Measurements from ENCODE around the gene IL2RA. TPM values are rescaled to one million over a fixed set of nuclear protein-coding genes. Genes with fewer than 3 reads are reported as not detected.
"Not testable (repeated sequence)": the region's sequence is repeated elsewhere in the genome, so short reads cannot be mapped to it uniquely, and the experiment has no call there.

The IL2RA gene
- total RNA-seq, 1 experiment from 2014 or later = not detected

GRCh38 chr10:5985029-5985428 is 77.1 kb downstream of the IL2RA start:
- DNase-seq (ENCODE audit: low spot score) = no peak

GRCh38 chr10:5983774-5984173 is 78.4 kb downstream of the IL2RA start:
- DNase-seq (ENCODE audit: low spot score) = no peak

- DNase-seq (ENCODE audit: low spot score) = no peak
Measured at GRCh38 chr10:5981529-5981928, 80.6 kb downstream of the IL2RA start.

GRCh38 chr10:5978230-5978489 is 84.0 kb downstream of the IL2RA start:
- no peak for DNase-seq (ENCODE audit: low spot score)

- DNase-seq (ENCODE audit: low spot score) = peak; percentile 55
Measured at GRCh38 chr10:5977471-5978229, 84.5 kb downstream of the IL2RA start, which contains the start of gene IL15RA. IL15RA (minus strand) TSS chr10:5977543; CDS start chr10:5977492, 51 bp downstream.

- DNase-seq (ENCODE audit: low spot score) = no peak
Measured at GRCh38 chr10:5976512-5977470, 85.4 kb downstream of the IL2RA start.

- DNase-seq (ENCODE audit: low spot score) = peak; percentile 38
Measured at GRCh38 chr10:5975641-5976473, 86.3 kb downstream of the IL2RA start.

GRCh38 chr10:5973069-5973468 is 89.1 kb downstream of the IL2RA start:
- no peak for DNase-seq (ENCODE audit: low spot score)

- DNase-seq (ENCODE audit: low spot score) = no peak
Measured at GRCh38 chr10:5971886-5972285, 90.3 kb downstream of the IL2RA start.

- DNase-seq (ENCODE audit: low spot score) = peak; percentile 23
Measured at GRCh38 chr10:5971315-5971832, 90.8 kb downstream of the IL2RA start.

GRCh38 chr10:5970527-5970926 is 91.6 kb downstream of the IL2RA start:
- DNase-seq (ENCODE audit: low spot score) = no peak

- DNase-seq (ENCODE audit: low spot score) = no peak
Measured at GRCh38 chr10:5970066-5970465, 92.1 kb downstream of the IL2RA start.

- DNase-seq (ENCODE audit: low spot score) = no peak
Measured at GRCh38 chr10:5968681-5969453, 93.3 kb downstream of the IL2RA start.

- DNase-seq (ENCODE audit: low spot score) = no peak
Measured at GRCh38 chr10:5968037-5968680, 94.0 kb downstream of the IL2RA start.

- DNase-seq (ENCODE audit: low spot score) = no peak
Measured at GRCh38 chr10:5965266-5965665, 96.9 kb downstream of the IL2RA start.

GRCh38 chr10:5964736-5965135 is 97.4 kb downstream of the IL2RA start:
- DNase-seq (ENCODE audit: low spot score) = no peak

GRCh38 chr10:5963591-5963990 is 98.6 kb downstream of the IL2RA start:
- no peak for DNase-seq (ENCODE audit: low spot score)

- DNase-seq (ENCODE audit: low spot score) = no peak
Measured at GRCh38 chr10:5963071-5963470, 99.1 kb downstream of the IL2RA start.

- DNase-seq (ENCODE audit: low spot score) = not testable (repeated sequence)
Measured at GRCh38 chr10:5962358-5962940, 99.7 kb downstream of the IL2RA start.

Data from H4 (cell line).